ENCODE measurements around the gene HEPN1. TPM values are rescaled to one million over a fixed set of nuclear protein-coding genes. Genes with fewer than 3 reads are reported as not detected.

HEPN1 gene
- polyA plus RNA-seq, 1 donor from 2014 or later, result not detected

DNA sequence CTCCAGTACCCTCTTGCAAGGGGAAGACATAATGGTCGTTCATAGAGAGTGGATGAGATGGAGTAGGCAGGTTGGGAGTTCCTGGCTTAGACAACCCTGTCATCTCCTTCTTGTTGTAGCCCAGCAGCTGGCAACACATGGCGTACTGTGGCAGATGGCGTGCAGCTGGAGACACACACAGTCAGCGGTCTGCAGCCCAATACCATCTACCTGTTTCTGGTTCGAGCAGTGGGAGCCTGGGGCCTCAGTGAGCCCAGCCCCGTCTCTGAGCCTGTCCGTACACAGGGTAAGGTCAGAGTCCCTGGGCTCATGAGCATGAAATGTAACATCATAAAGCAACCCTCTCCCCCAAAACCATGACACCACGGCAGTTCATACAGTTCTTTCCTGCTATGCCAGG is 45.1 kb upstream of the HEPN1 start:
- H3K9ac ChIP-seq (ENCODE audit: low read length), result no peak overlapping the region
- H3K36me3 ChIP-seq (ENCODE audit: insufficient read depth, low read length), result no peaks in the 10 kb centered on the region
- no peaks in the 10 kb centered on the region for H4K20me1 ChIP-seq (ENCODE audit: insufficient read depth)
- H3F3A ChIP-seq (ENCODE audit: insufficient read depth, low read length, poor library complexity, severe bottlenecking), result no peaks in the 10 kb centered on the region
- H3K4me3 ChIP-seq (ENCODE audit: low read length), result no peak overlapping the region
- no peaks in the 10 kb centered on the region for H3K9me3 ChIP-seq (ENCODE audit: low read length)
- no peaks in the 10 kb centered on the region for H3K9me2 ChIP-seq (ENCODE audit: insufficient read depth, low read length)
- H2AFZ ChIP-seq (ENCODE audit: low read depth, low read length), result no peak overlapping the region
- H3K79me2 ChIP-seq (replicated peaks; ENCODE audit: insufficient read depth, low read length), result no peaks in the 10 kb centered on the region
- H3K27ac ChIP-seq (ENCODE audit: low read length), result no peak overlapping the region
- no peak overlapping the region for H3K4me2 ChIP-seq (ENCODE audit: low read length)
- H3K27me3 ChIP-seq (ENCODE audit: insufficient read depth, low read depth, low read length), result peaks cover 42% of the 10 kb centered on the region
- TF ChIP-seq MXI1 (conservative IDR thresholded peaks at IDR 0.05; ENCODE audit: poor library complexity, severe bottlenecking), result no peak
- no peak for TF ChIP-seq TAF1 (IDR thresholded peaks at IDR 0.05; ENCODE audit: low read depth)
- no peak for TF ChIP-seq RAD21 (conservative IDR thresholded peaks at IDR 0.05)
- TF ChIP-seq POLR2AphosphoS5 (IDR thresholded peaks at IDR 0.05), result no peak
- TF ChIP-seq CTCF (IDR thresholded peaks at IDR 0.05; ENCODE audit: poor library complexity, severe bottlenecking), result no peak
- no peak for TF ChIP-seq REST (IDR thresholded peaks at IDR 0.05; ENCODE audit: borderline replicate concordance)
- no peak for TF ChIP-seq SMC3 (conservative IDR thresholded peaks at IDR 0.05; ENCODE audit: poor library complexity)
- no peak for TF ChIP-seq EZH2 (IDR thresholded peaks at IDR 0.05; ENCODE audit: borderline replicate concordance, insufficient read depth, low read length, poor library complexity, severe bottlenecking)
- TF ChIP-seq EP300 (conservative IDR thresholded peaks at IDR 0.05; ENCODE audit: poor library complexity, severe bottlenecking), result no peak

- TF ChIP-seq REST (IDR thresholded peaks at IDR 0.05; ENCODE audit: borderline replicate concordance), result no peak
- no peak for TF ChIP-seq SMC3 (conservative IDR thresholded peaks at IDR 0.05; ENCODE audit: poor library complexity)
- no peak for TF ChIP-seq RAD21 (conservative IDR thresholded peaks at IDR 0.05)
- Histone ChIP-seq H3K4me3 (ENCODE audit: low read length) (no peak overlapping the region), H3K27me3 (ENCODE audit: insufficient read depth, low read depth, low read length) (peaks cover 34% of the 10 kb centered on the region), H3K9ac (ENCODE audit: low read length) (no peak overlapping the region), H3K36me3 (ENCODE audit: insufficient read depth, low read length) (no peaks in the 10 kb centered on the region), H4K20me1 (ENCODE audit: insufficient read depth) (no peaks in the 10 kb centered on the region), H3K9me3 (ENCODE audit: low read length) (no peaks in the 10 kb centered on the region), H3K27ac (ENCODE audit: low read length) (no peak overlapping the region), H3K9me2 (ENCODE audit: insufficient read depth, low read length) (no peaks in the 10 kb centered on the region), H3F3A (ENCODE audit: insufficient read depth, low read length, poor library complexity, severe bottlenecking) (no peaks in the 10 kb centered on the region), H2AFZ (ENCODE audit: low read depth, low read length) (no peak overlapping the region), H3K79me2 (replicated peaks; ENCODE audit: insufficient read depth, low read length) (no peaks in the 10 kb centered on the region), H3K4me2 (ENCODE audit: low read length) (no peak overlapping the region)
Observed at GRCh38 chr11:124874571-124875255, 44.3 kb upstream of the HEPN1 start.
